Suprapubic skin (tissue), 3 donors: ENCODE data around the gene C2CD2L.

ENCODE experiments used
- CTCF ChIP-seq, 2 donors: fragments of 200-600 bp in 1 of 2; fragments of 450-650 bp in 1 of 2; sonication (generic) in 1 of 2; IDR thresholded peaks; one replicate each; pipeline ENCODE4 v1.5.1; 2016 to 2019; ENCODE audit warnings: antibody characterized with exemption in 2 of 2, mild to moderate bottlenecking in 1 of 2, moderate library complexity in 1 of 2
- POLR2A ChIP-seq, 2 donors: fragments of 450-650 bp; IDR thresholded peaks; one replicate each; pipeline ENCODE4 v1.6.1; 2017; ENCODE audit warnings: antibody characterized with exemption in 2 of 2, mild to moderate bottlenecking in 2 of 2, moderate library complexity in 2 of 2

GRCh38 chr11:119084663-119085436, 22.3 kb upstream of the C2CD2L start, which contains the start of gene HMBS:
- no peak for TF ChIP-seq CTCF (IDR thresholded peaks at IDR 0.05)
- TF ChIP-seq POLR2A (IDR thresholded peaks at IDR 0.05) = no peak
